HL-60 (cell line): ENCODE results near the gene GIMD1.

Experiments used
- DNase-seq, 2 experiments: peaks; one replicate each; pipeline ENCODE4 v3.0.0-alpha.2; 2010 to 2020; ENCODE audit warnings: low read depth in 1 of 2, low spot score in 1 of 2
- H3K27ac ChIP-seq: fragments of 250-450 bp; sonication (Bioruptor Pico); replicated peaks from 2 replicates; pipeline ENCODE4 v1.5.1; 2020; ENCODE audit warnings: mild to moderate bottlenecking, moderate library complexity
- H3K27me3 ChIP-seq: fragments of 250-450 bp; sonication (Bioruptor Pico); 2 replicates; pipeline ENCODE4 v1.5.1; 2021; ENCODE audit warnings: mild to moderate bottlenecking, moderate library complexity; ENCODE audit not compliant: insufficient read depth, poor library complexity, severe bottlenecking
- H3K4me3 ChIP-seq: replicated peaks from 2 replicates; pipeline ENCODE4 v1.5.1; 2011; ENCODE audit warnings: mild to moderate bottlenecking, control low read depth, low read length; ENCODE audit not compliant: insufficient read depth
- CTCF ChIP-seq: IDR thresholded peaks from one replicate; pipeline ENCODE4 v1.5.1; 2011; ENCODE audit warnings: low read length, control low read depth, inconsistent platforms; ENCODE audit not compliant: insufficient read depth
- GABPA ChIP-seq: IDR thresholded peaks from 2 replicates; pipeline ENCODE4 v1.6.1; 2012; ENCODE audit warnings: low read depth
- POLR2AphosphoS5 ChIP-seq: IDR thresholded peaks from 2 replicates; pipeline ENCODE4 v1.6.1; 2012; ENCODE audit warnings: low read depth
- REST ChIP-seq: IDR thresholded peaks from 2 replicates; pipeline ENCODE4 v1.6.1; 2012; ENCODE audit warnings: low read depth; ENCODE audit not compliant: insufficient replicate concordance
- SPI1 ChIP-seq: IDR thresholded peaks from 2 replicates; pipeline ENCODE4 v1.6.1; 2012; ENCODE audit warnings: low read depth, mild to moderate bottlenecking, borderline replicate concordance

Gene GIMD1

GRCh38 chr4:106312377-106312776 lies 56.2 kb downstream of the GIMD1 start:
- DNase-seq, result no peak
- no peaks in the 10 kb centered on the region for H3K27me3 ChIP-seq
- TF ChIP-seq SPI1, result no peak
- TF ChIP-seq GABPA, result no peak
- TF ChIP-seq REST, result no peak
- TF ChIP-seq POLR2AphosphoS5, result no peak
- no peak for TF ChIP-seq CTCF
- no peak overlapping the region for H3K4me3 ChIP-seq
- no peak overlapping the region for H3K27ac ChIP-seq
